PFSK-1 (cell line): ENCODE data around the gene SHFL.

Experiments used
- FOXP2 ChIP-seq: optimal IDR thresholded peaks from 2 replicates; pipeline ENCODE3; 2011; ENCODE audit warnings: borderline replicate concordance, control low read depth, inconsistent platforms; ENCODE audit not compliant: insufficient read depth; ENCODE audit errors: extremely low read length, extremely low read depth
- POLR2AphosphoS5 ChIP-seq: IDR thresholded peaks from 2 replicates; pipeline ENCODE4 v1.6.1; 2012; ENCODE audit warnings: low read depth, mild to moderate bottlenecking, control low read depth, low read length, moderate library complexity
- SIN3A ChIP-seq: IDR thresholded peaks from 2 replicates; pipeline ENCODE4 v1.6.1; 2012; ENCODE audit warnings: mild to moderate bottlenecking, low read length, moderate library complexity, borderline replicate concordance; ENCODE audit not compliant: insufficient read depth
- TAF1 ChIP-seq: IDR thresholded peaks from 2 replicates; pipeline ENCODE4 v1.6.1; 2012; ENCODE audit warnings: low read length, control low read depth, borderline replicate concordance; ENCODE audit not compliant: insufficient read depth
- TF ChIP-seq, protein P1 (sequence below), 2 experiments: IDR thresholded peaks; 2 replicates each; pipeline versions ENCODE4 v1.6.1 to v1.8.0; 2011 to 2012; ENCODE audit warnings: low read depth in 2 of 2, low read length in 2 of 2, control low read depth in 1 of 2, inconsistent platforms in 1 of 2, mild to moderate bottlenecking in 1 of 2, moderate library complexity in 1 of 2; ENCODE audit not compliant: insufficient read depth in 1 of 2

SHFL gene

GRCh38 chr19:10110076-10110971 is 24.2 kb downstream of the SHFL start:
- TF ChIP-seq, protein P1, sequence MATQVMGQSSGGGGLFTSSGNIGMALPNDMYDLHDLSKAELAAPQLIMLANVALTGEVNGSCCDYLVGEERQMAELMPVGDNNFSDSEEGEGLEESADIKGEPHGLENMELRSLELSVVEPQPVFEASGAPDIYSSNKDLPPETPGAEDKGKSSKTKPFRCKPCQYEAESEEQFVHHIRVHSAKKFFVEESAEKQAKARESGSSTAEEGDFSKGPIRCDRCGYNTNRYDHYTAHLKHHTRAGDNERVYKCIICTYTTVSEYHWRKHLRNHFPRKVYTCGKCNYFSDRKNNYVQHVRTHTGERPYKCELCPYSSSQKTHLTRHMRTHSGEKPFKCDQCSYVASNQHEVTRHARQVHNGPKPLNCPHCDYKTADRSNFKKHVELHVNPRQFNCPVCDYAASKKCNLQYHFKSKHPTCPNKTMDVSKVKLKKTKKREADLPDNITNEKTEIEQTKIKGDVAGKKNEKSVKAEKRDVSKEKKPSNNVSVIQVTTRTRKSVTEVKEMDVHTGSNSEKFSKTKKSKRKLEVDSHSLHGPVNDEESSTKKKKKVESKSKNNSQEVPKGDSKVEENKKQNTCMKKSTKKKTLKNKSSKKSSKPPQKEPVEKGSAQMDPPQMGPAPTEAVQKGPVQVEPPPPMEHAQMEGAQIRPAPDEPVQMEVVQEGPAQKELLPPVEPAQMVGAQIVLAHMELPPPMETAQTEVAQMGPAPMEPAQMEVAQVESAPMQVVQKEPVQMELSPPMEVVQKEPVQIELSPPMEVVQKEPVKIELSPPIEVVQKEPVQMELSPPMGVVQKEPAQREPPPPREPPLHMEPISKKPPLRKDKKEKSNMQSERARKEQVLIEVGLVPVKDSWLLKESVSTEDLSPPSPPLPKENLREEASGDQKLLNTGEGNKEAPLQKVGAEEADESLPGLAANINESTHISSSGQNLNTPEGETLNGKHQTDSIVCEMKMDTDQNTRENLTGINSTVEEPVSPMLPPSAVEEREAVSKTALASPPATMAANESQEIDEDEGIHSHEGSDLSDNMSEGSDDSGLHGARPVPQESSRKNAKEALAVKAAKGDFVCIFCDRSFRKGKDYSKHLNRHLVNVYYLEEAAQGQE (IDR thresholded peaks at IDR 0.05; ENCODE audit: insufficient read depth in 1 of 2, low read depth in 2 of 2, low read length in 2 of 2) = no peak
- TF ChIP-seq SIN3A = no peak
- no peak for TF ChIP-seq TAF1
- no peak for TF ChIP-seq POLR2AphosphoS5
- no peak for TF ChIP-seq FOXP2

GRCh38 chr19:10110972-10111317 is 24.8 kb downstream of the SHFL start:
- TF ChIP-seq TAF1 = no peak
- no peak for TF ChIP-seq POLR2AphosphoS5
- no peak for TF ChIP-seq FOXP2
- TF ChIP-seq, protein P1 (IDR thresholded peaks at IDR 0.05; ENCODE audit: insufficient read depth in 1 of 2, low read depth in 2 of 2, low read length in 2 of 2) = no peak
- no peak for TF ChIP-seq SIN3A

DNA sequence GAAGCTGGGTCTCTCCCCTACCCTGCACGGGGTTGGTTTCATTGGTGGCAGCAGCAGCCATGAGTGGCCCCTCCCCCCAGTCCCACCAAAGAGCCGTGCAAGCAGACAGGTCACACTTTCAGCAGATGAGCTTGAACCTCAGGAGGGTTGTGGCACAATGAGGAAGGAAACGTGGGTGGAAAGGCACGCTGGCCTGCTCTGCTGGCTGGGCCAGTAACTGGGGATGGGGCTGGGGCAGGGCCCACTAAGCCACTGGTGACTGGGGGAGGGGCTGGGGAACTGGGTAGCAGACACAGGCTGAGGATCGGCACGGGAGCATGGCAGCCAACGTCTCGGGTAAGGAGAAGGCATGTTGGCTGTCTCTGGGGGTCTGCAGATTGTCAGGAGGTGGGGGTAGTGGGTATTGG is 25.3 kb downstream of the SHFL start, which contains the start of gene P2RY11:
Gene P2RY11 (plus strand): TSS at position 289 of the 407 bp plus-strand sequence. CDS start 29 bp downstream, at position 318.
- TF ChIP-seq SIN3A (no peak), POLR2AphosphoS5 (0 out of 2 replicates have a peak, but pooled peaks have one; percentile 0)

DNA sequence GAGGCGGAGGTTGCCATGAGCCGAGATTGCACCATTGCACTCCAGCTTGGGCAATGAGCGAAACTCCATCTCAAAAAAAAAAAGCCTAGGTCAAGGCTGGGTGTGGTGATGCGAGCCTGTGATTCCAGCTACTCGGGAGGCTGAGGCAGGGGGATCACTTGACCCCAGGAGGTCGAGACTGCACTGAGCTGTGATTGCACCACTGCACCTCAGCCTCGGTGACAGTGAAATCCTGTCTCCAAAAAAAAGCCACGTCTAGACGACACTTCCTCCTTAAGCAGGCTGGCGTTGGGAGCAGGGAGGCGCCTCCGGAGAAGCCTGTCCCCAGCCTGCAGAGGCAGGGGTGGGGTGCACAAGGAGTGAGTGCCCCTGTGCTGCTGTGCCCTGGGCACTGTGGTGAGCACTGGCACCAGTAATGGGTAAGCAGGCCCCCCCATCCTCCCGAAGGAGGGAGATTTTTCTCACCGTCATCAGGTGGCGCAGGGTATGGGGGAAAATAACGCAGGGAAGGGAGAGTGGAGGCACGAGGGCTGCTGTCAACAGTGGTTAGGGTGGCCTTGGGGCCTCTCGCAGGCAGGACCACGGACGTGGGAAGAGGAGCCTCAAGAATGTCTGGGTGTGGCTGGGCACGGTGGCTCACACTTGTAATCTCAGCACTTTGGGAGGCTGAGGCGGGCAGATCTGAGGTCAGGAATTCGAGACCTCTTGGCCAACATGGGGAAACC is 26.1 kb downstream of the SHFL start:
- TF ChIP-seq TAF1 (no peak), POLR2AphosphoS5 (no peak)

DNA sequence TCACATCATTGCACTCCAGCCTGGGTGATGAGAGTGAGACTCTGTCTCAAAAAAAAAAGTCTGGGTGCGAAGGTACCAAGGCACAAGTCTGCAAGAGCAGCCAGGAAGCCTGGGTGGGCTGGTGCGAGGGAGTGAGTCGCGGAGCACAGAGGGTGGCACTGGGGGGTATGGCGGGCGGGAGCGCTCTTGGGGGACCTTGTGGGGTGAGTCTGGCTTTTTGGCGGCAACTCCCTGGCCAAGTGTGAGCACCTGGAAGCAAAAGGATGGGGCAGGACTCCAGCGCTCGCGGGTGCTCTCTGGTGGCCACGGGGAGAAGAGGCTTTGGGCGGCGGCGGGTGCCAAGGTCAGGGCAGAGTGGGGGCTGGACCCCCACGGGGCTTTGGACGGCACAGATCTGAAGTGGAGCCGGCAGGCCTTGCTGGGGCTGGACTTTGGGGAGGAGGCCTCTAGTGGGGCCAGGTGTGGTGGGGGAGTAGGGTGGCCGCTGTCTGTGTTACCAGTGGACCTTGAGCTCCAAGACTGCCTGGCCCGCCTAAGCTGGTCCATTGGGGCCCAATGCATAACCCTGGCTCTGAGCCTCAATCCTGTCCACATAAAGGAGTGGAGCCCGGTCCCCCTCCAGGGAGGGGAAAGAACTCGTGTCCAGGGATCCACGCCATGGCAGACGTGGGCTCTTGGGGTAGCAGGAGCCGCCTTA is 26.9 kb downstream of the SHFL start:
- TF ChIP-seq FOXP2 (no peak), SIN3A (0 out of 2 replicates have a peak, but pooled peaks have one; percentile 12), POLR2AphosphoS5 (peak; percentile 48; the same call in 1 of the 2 replicates)

- TF ChIP-seq SIN3A (0 out of 2 replicates have a peak, but pooled peaks have one; percentile 2), POLR2AphosphoS5 (peak; percentile 18; the same call in 1 of the 2 replicates)
- TF ChIP-seq, protein P1 (IDR thresholded peaks at IDR 0.05; ENCODE audit: insufficient read depth in 1 of 2, low read depth in 2 of 2, low read length in 2 of 2) = no peak
These were observed 27.5 kb downstream of the SHFL start for GRCh38 chr19:10113592-10113963.
